ENCODE measurements around the gene TSC22D2.

The TSC22D2 gene

GRCh38 chr3:150421799-150422548 lies 13.9 kb downstream of the TSC22D2 start:
- H3K79me2 ChIP-seq (ENCODE audit: low read length), result peaks cover 83% of the 10 kb centered on the region
- TF ChIP-seq CTCF (IDR thresholded peaks at IDR 0.05; ENCODE audit: low read depth, low read length), result no peak
- TF ChIP-seq EZH2phosphoT487 (IDR thresholded peaks at IDR 0.05; ENCODE audit: low read depth), result no peak
- H3K27me3 ChIP-seq (ENCODE audit: low read depth, low read length), result no peaks in the 10 kb centered on the region
- H2AFZ ChIP-seq (ENCODE audit: low read depth, low read length), result no peak overlapping the region
- H3K36me3 ChIP-seq (replicated peaks; ENCODE audit: low read depth, low read length), result peaks cover 10% of the 10 kb centered on the region
- H3K4me2 ChIP-seq (ENCODE audit: low read length), result no peak overlapping the region
- peaks cover 58% of the 10 kb centered on the region for H4K20me1 ChIP-seq (ENCODE audit: insufficient read depth, low read length)
- no peak overlapping the region for H3K4me3 ChIP-seq (ENCODE audit: low read length)
- H3K9ac ChIP-seq (ENCODE audit: low read length), result no peak overlapping the region
- no peaks in the 10 kb centered on the region for H3K4me1 ChIP-seq (ENCODE audit: low read length)
- H3K27ac ChIP-seq (ENCODE audit: low read length), result no peak overlapping the region
- H3K9me3 ChIP-seq (ENCODE audit: insufficient read depth, low read length), result no peaks in the 10 kb centered on the region

- Histone ChIP-seq H3K36me3 (replicated peaks; ENCODE audit: low read depth, low read length) (peaks cover 5% of the 10 kb centered on the region), H3K4me1 (ENCODE audit: low read length) (no peaks in the 10 kb centered on the region), H3K4me3 (ENCODE audit: low read length) (no peak overlapping the region), H2AFZ (ENCODE audit: low read depth, low read length) (no peak overlapping the region), H3K27me3 (ENCODE audit: low read depth, low read length) (no peaks in the 10 kb centered on the region), H3K4me2 (ENCODE audit: low read length) (no peak overlapping the region), H3K9me3 (ENCODE audit: insufficient read depth, low read length) (no peaks in the 10 kb centered on the region), H3K9ac (ENCODE audit: low read length) (no peak overlapping the region), H3K79me2 (ENCODE audit: low read length) (peaks cover 83% of the 10 kb centered on the region), H3K27ac (ENCODE audit: low read length) (no peak overlapping the region), H4K20me1 (ENCODE audit: insufficient read depth, low read length) (peaks cover 56% of the 10 kb centered on the region)
- no peak for TF ChIP-seq EZH2phosphoT487 (IDR thresholded peaks at IDR 0.05; ENCODE audit: low read depth)
Measured at GRCh38 chr3:150422907-150423306, 14.8 kb downstream of the TSC22D2 start.

GRCh38 chr3:150423761-150424160 lies 15.7 kb downstream of the TSC22D2 start:
- Histone ChIP-seq H3K9me3 (ENCODE audit: insufficient read depth, low read length) (no peaks in the 10 kb centered on the region), H4K20me1 (ENCODE audit: insufficient read depth, low read length) (peaks cover 52% of the 10 kb centered on the region), H3K4me3 (ENCODE audit: low read length) (no peak overlapping the region), H3K4me2 (ENCODE audit: low read length) (no peak overlapping the region), H3K9ac (ENCODE audit: low read length) (no peak overlapping the region), H3K27ac (ENCODE audit: low read length) (no peak overlapping the region), H3K79me2 (ENCODE audit: low read length) (peaks cover 83% of the 10 kb centered on the region), H3K4me1 (ENCODE audit: low read length) (no peaks in the 10 kb centered on the region), H2AFZ (ENCODE audit: low read depth, low read length) (no peak overlapping the region), H3K27me3 (ENCODE audit: low read depth, low read length) (no peaks in the 10 kb centered on the region), H3K36me3 (replicated peaks; ENCODE audit: low read depth, low read length) (peaks cover 5% of the 10 kb centered on the region)
- TF ChIP-seq CTCF (IDR thresholded peaks at IDR 0.05; ENCODE audit: low read depth, low read length) (no peak), EZH2phosphoT487 (IDR thresholded peaks at IDR 0.05; ENCODE audit: low read depth) (no peak)

DNA sequence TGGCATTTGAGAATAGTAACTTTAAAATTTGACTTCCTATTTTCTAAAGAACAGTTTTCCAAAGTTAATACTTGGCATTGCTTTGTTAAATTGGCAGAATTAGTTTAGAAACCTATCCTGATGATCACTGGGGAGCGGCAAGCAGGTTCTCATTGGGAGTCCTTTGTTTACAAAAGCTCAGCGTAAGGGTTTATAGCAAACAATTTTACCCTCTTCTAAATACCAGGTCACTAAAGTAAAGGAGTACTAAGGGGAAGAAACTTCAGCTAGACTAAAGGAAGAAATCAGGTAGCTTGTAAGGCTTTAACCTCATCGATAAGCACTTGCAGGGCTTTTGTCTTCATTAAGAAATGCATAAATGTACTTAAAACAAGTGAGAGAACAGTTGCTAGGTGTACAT lies 18.2 kb downstream of the TSC22D2 start:
- H3K4me3 ChIP-seq (ENCODE audit: low read length), result no peak overlapping the region
- H3K36me3 ChIP-seq (replicated peaks; ENCODE audit: low read depth, low read length), result peaks cover 5% of the 10 kb centered on the region
- no peak overlapping the region for H3K9ac ChIP-seq (ENCODE audit: low read length)
- H3K9me3 ChIP-seq (ENCODE audit: insufficient read depth, low read length), result no peaks in the 10 kb centered on the region
- no peaks in the 10 kb centered on the region for H3K27me3 ChIP-seq (ENCODE audit: low read depth, low read length)
- H3K4me2 ChIP-seq (ENCODE audit: low read length), result no peak overlapping the region
- no peak for TF ChIP-seq CTCF (IDR thresholded peaks at IDR 0.05; ENCODE audit: low read depth, low read length)
- no peak for TF ChIP-seq EZH2phosphoT487 (IDR thresholded peaks at IDR 0.05; ENCODE audit: low read depth)
- no peak overlapping the region for H2AFZ ChIP-seq (ENCODE audit: low read depth, low read length)
- no peak overlapping the region for H3K27ac ChIP-seq (ENCODE audit: low read length)
- H4K20me1 ChIP-seq (ENCODE audit: insufficient read depth, low read length), result peaks cover 50% of the 10 kb centered on the region
- peaks cover 81% of the 10 kb centered on the region for H3K79me2 ChIP-seq (ENCODE audit: low read length)
- H3K4me1 ChIP-seq (ENCODE audit: low read length), result no peaks in the 10 kb centered on the region

Measured in OCI-LY3 (cell line).